Nephron (organoid): ENCODE data around the gene CYSTM1.

Experiments used
- H3K27ac Mint-ChIP-seq, 3 experiments: 2 replicates each; pipeline ENCODE4 v1.8.0; 2020; ENCODE audit warnings: mixed read lengths in 3 of 3, mild to moderate bottlenecking in 2 of 3, moderate library complexity in 1 of 3
- H3K27me3 Mint-ChIP-seq: 2 replicates; pipeline ENCODE4 v1.8.0; 2021; ENCODE audit warnings: low read depth, mild to moderate bottlenecking, moderate library complexity, mixed read lengths
- H3K36me3 Mint-ChIP-seq: 2 replicates; pipeline ENCODE4 v1.8.0; 2020; ENCODE audit warnings: low read depth, mixed read lengths
- H3K4me1 Mint-ChIP-seq: 2 replicates; pipeline ENCODE4 v1.8.0; 2020; ENCODE audit warnings: mixed read lengths
- H3K4me3 Mint-ChIP-seq, 3 experiments: 2 replicates each; pipeline ENCODE4 v1.8.0; 2020; ENCODE audit warnings: mild to moderate bottlenecking in 3 of 3, mixed read lengths in 3 of 3, moderate library complexity in 2 of 3
- H3K9me3 Mint-ChIP-seq: 2 replicates; pipeline ENCODE4 v1.8.0; 2020; ENCODE audit warnings: mixed read lengths
- TF ChIP-seq, protein P1 (sequence below), 3 experiments: fragments of 200-600 bp; sonication (generic); IDR thresholded peaks; one replicate each; pipeline ENCODE4 v1.5.0; 2021; ENCODE audit warnings: antibody characterized with exemption in 3 of 3; ENCODE audit not compliant: unreplicated experiment in 3 of 3

CYSTM1 gene

DNA sequence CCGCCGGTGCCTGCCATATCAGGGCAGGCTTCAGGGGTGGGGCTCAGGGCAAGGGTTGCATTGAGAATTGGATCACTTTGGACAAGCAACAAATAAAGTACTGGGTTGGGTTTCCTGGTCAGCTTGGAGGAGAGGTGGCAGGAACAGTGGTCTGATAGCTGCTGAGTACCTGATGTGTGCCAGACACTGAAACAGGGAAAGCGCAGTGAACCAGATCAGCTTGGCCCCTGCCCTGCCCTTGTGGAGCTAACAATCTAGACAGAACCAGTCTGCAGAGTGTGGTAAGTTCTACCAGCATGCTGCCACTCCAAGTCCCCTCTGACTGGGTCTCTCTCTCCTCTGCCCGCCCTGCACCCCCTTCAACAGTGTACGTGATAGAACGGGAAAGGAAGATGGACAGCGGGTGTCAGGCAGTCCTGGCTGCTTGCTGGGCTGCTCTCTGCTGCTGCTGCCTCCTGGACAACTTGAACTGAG lies 53.4 kb downstream of the CYSTM1 start:
- TF ChIP-seq, protein P1, sequence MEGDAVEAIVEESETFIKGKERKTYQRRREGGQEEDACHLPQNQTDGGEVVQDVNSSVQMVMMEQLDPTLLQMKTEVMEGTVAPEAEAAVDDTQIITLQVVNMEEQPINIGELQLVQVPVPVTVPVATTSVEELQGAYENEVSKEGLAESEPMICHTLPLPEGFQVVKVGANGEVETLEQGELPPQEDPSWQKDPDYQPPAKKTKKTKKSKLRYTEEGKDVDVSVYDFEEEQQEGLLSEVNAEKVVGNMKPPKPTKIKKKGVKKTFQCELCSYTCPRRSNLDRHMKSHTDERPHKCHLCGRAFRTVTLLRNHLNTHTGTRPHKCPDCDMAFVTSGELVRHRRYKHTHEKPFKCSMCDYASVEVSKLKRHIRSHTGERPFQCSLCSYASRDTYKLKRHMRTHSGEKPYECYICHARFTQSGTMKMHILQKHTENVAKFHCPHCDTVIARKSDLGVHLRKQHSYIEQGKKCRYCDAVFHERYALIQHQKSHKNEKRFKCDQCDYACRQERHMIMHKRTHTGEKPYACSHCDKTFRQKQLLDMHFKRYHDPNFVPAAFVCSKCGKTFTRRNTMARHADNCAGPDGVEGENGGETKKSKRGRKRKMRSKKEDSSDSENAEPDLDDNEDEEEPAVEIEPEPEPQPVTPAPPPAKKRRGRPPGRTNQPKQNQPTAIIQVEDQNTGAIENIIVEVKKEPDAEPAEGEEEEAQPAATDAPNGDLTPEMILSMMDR (IDR thresholded peaks at IDR 0.05; ENCODE audit: unreplicated experiment in 3 of 3) = no peak
- Mint-ChIP-seq H3K9me3 (no peaks in the 10 kb centered on the region), H3K4me1 (peaks cover 3% of the 10 kb centered on the region), H3K27ac (no peak overlapping the region), H3K36me3 (no peaks in the 10 kb centered on the region), H3K27me3 (peaks cover 6% of the 10 kb centered on the region), H3K4me3 (no peak overlapping the region)

DNA sequence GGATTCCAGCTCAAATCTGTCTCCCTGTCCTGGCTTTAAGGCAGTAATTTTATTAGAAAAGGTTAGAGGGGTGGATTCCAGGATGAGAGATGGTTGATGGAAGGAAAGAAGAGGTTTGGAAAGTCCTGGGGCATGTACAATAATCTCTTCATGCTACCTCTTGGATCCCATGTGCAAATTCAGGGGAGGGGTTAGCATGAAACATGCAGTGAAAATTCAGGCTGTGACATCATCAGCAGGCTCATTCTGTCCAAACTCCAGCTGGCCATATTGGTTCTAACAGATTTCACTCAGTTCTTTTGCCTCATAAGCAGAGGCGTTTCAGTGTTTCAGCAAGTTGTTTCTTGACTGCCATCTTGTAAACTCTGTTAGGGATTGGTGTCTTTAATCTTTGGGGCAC lies 55.4 kb downstream of the CYSTM1 start:
- TF ChIP-seq, protein P1 (IDR thresholded peaks at IDR 0.05; ENCODE audit: unreplicated experiment in 3 of 3) = no peak
- H3K9me3 Mint-ChIP-seq = no peaks in the 10 kb centered on the region
- H3K27ac Mint-ChIP-seq = no peak overlapping the region
- H3K4me1 Mint-ChIP-seq = no peaks in the 10 kb centered on the region
- H3K36me3 Mint-ChIP-seq = no peaks in the 10 kb centered on the region
- H3K4me3 Mint-ChIP-seq = no peak overlapping the region
- peaks cover 6% of the 10 kb centered on the region for H3K27me3 Mint-ChIP-seq

DNA sequence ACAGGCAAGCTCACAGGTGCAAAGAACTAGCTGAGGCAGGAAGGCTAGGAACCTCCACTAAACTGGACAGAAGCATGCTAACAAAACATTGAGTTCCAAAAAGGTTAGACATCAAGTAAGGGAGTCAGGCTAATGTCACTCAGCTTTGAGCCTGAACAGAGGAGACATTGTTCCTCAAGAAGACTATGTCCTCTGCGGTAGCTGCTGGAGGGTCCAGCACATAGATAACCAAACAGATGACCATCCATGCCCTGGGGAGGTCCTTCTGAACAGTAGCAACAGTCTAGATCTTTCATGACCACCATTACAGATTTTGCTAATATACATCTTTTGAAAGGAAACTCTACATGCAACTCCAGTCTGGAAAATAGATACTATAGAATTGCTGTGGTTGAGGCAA lies 57.7 kb downstream of the CYSTM1 start:
- H3K36me3 Mint-ChIP-seq = no peaks in the 10 kb centered on the region
- H3K27me3 Mint-ChIP-seq = no peaks in the 10 kb centered on the region
- H3K4me3 Mint-ChIP-seq = no peak overlapping the region
- H3K27ac Mint-ChIP-seq = no peak overlapping the region
- no peaks in the 10 kb centered on the region for H3K4me1 Mint-ChIP-seq
- H3K9me3 Mint-ChIP-seq = no peaks in the 10 kb centered on the region
- TF ChIP-seq, protein P1 (IDR thresholded peaks at IDR 0.05; ENCODE audit: unreplicated experiment in 3 of 3) = no peak

DNA sequence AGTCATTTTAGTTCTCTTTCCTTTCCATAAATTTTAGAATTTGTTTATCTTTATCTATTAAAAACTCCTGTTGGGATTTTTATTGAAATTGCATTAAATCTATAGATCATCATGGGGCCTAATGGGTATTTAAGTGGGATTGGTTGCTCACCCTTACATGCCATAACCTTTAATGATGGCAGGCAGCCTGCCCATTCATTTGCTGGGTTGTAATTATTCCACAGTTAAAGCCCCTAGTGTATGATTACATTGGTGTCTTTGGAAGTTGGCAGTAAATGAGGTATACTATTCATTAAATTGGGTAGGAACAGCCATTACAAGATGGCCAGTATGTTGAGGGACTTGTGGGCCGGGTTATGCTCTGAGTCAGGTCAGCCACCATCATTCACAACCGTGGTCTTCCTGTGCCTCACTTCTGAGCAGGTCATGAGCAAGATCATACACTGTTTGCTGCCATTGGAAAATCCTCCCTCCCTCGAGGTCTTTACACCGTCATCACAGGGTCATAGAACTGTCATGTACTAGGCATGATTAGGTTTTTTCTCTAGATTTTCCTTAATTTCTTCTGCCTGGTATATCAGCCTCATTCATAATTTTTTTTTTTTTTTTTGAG lies 59.5 kb downstream of the CYSTM1 start:
- Mint-ChIP-seq H3K4me3 (no peak overlapping the region), H3K27me3 (no peaks in the 10 kb centered on the region), H3K9me3 (no peaks in the 10 kb centered on the region), H3K4me1 (no peaks in the 10 kb centered on the region), H3K36me3 (no peaks in the 10 kb centered on the region), H3K27ac (no peak overlapping the region)
- TF ChIP-seq, protein P1 (IDR thresholded peaks at IDR 0.05; ENCODE audit: unreplicated experiment in 3 of 3) = no peak

DNA sequence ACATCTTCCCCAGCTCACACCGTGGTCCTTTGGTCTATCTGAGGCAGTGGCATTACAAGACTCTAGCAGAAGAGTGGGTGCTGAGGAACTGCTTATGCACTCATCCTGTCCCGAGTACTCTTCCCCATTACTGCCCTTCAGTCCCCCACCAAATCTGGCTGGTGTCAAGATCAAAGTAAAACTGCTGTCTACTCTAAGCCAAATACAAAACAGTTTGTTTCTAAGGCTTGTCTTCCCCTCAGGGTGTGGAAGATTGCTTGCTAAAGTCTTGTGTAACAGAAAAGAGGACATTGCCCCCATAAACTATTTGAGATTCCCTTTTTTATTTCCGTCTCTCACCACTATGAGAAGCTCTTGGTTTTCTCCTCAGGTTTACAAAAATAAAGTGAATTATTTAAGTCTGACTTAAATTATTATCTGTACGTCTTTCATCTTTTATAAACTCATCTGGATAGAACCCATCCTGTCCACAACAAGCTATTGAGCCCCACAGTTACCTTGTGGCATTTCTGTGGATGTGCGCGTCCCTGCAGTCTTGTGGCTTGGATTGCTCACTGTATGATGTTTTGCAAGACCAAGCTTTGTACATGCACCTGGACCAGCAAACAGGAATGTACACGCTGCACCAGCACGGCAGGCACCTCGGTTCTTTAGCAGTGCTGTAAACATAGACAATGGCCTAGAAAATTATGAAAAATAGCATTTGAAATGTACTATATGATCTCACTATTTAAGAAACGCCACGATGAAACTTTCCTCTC lies 61.0 kb downstream of the CYSTM1 start:
- Mint-ChIP-seq H3K27me3 (peaks cover 1% of the 10 kb centered on the region), H3K4me3 (no peak overlapping the region), H3K27ac (no peak overlapping the region), H3K9me3 (no peaks in the 10 kb centered on the region), H3K36me3 (no peaks in the 10 kb centered on the region), H3K4me1 (peaks cover 3% of the 10 kb centered on the region)
- TF ChIP-seq, protein P1 (IDR thresholded peaks at IDR 0.05; ENCODE audit: unreplicated experiment in 3 of 3) = no peak
